Mammary epithelial cell (primary cell): ENCODE measurements around the gene ALDH3B2.
"Not testable (repeated sequence)": the region's sequence is repeated elsewhere in the genome, so short reads cannot be mapped to it uniquely, and the experiment has no call there.

Experiments
- EZH2 ChIP-seq: IDR thresholded peaks from 2 replicates; pipeline ENCODE4 v1.6.1; 2012; ENCODE audit warnings: low read length, inconsistent platforms, borderline replicate concordance
- TF ChIP-seq, protein P1 (sequence below), 2 donors: IDR thresholded peaks in 1 of 2; conservative IDR thresholded peaks in 1 of 2; 2 replicates each; pipeline ENCODE4 v1.5.1; 2011 to 2012; ENCODE audit warnings: inconsistent platforms in 2 of 2, low read length in 2 of 2, mild to moderate bottlenecking in 2 of 2, control low read depth in 1 of 2, low read depth in 1 of 2; ENCODE audit not compliant: insufficient read depth in 1 of 2; ENCODE audit errors: extremely low read depth in 1 of 2

DNA sequence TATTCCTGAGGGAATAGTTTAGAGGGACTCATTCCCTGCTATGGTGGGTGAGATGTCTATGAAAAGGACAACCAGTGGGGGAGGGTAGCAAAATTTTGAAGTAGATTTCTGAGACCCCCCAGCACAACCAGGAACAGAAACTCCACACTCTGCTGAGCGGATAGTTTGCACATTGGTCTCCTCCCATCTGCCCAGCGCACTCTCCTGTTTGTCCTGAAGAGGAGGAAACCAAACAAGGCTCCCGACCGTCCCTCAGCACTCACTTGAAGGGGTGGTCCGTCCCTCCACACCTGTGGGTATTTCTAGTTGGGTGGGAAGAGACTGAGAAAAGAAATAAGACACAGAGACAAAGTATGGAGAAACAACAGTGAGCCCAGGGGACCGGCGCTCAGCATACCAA is 41.8 kb upstream of the ALDH3B2 start:
- TF ChIP-seq, protein P1, sequence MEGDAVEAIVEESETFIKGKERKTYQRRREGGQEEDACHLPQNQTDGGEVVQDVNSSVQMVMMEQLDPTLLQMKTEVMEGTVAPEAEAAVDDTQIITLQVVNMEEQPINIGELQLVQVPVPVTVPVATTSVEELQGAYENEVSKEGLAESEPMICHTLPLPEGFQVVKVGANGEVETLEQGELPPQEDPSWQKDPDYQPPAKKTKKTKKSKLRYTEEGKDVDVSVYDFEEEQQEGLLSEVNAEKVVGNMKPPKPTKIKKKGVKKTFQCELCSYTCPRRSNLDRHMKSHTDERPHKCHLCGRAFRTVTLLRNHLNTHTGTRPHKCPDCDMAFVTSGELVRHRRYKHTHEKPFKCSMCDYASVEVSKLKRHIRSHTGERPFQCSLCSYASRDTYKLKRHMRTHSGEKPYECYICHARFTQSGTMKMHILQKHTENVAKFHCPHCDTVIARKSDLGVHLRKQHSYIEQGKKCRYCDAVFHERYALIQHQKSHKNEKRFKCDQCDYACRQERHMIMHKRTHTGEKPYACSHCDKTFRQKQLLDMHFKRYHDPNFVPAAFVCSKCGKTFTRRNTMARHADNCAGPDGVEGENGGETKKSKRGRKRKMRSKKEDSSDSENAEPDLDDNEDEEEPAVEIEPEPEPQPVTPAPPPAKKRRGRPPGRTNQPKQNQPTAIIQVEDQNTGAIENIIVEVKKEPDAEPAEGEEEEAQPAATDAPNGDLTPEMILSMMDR (conservative IDR thresholded peaks at IDR 0.05 in 1 of 2, IDR thresholded peaks at IDR 0.05 in 1 of 2; ENCODE audit: extremely low read depth in 1 of 2, insufficient read depth in 1 of 2, low read depth in 1 of 2, low read length in 2 of 2), result not testable (repeated sequence)
- not testable (repeated sequence) for TF ChIP-seq EZH2
